Mucosa of stomach (tissue), 1 donor: ENCODE results near the gene SOS2.

ENCODE experiments used
- H3K27me3 ChIP-seq: one replicate; pipeline ENCODE4 v1.7.0; 2013; ENCODE audit warnings: mild to moderate bottlenecking, low read length; ENCODE audit not compliant: control insufficient read depth, insufficient read depth
- H3K36me3 ChIP-seq: one replicate; pipeline ENCODE4 v1.7.0; 2013; ENCODE audit warnings: low read length; ENCODE audit not compliant: control insufficient read depth, insufficient read depth
- H3K4me1 ChIP-seq: one replicate; pipeline ENCODE4 v1.7.0; 2013; ENCODE audit warnings: mild to moderate bottlenecking, low read length; ENCODE audit not compliant: control insufficient read depth, insufficient read depth
- H3K4me3 ChIP-seq: one replicate; pipeline ENCODE4 v1.7.0; 2013; ENCODE audit warnings: low read length
- H3K9ac ChIP-seq: one replicate; pipeline ENCODE4 v1.7.0; 2013; ENCODE audit warnings: mild to moderate bottlenecking, low read length, moderate library complexity
- H3K9me3 ChIP-seq: one replicate; pipeline ENCODE4 v1.7.0; 2013; ENCODE audit warnings: mild to moderate bottlenecking, low read length, moderate library complexity; ENCODE audit not compliant: control insufficient read depth
- donor health status: Pancreatic carcinoma.

SOS2 gene

DNA sequence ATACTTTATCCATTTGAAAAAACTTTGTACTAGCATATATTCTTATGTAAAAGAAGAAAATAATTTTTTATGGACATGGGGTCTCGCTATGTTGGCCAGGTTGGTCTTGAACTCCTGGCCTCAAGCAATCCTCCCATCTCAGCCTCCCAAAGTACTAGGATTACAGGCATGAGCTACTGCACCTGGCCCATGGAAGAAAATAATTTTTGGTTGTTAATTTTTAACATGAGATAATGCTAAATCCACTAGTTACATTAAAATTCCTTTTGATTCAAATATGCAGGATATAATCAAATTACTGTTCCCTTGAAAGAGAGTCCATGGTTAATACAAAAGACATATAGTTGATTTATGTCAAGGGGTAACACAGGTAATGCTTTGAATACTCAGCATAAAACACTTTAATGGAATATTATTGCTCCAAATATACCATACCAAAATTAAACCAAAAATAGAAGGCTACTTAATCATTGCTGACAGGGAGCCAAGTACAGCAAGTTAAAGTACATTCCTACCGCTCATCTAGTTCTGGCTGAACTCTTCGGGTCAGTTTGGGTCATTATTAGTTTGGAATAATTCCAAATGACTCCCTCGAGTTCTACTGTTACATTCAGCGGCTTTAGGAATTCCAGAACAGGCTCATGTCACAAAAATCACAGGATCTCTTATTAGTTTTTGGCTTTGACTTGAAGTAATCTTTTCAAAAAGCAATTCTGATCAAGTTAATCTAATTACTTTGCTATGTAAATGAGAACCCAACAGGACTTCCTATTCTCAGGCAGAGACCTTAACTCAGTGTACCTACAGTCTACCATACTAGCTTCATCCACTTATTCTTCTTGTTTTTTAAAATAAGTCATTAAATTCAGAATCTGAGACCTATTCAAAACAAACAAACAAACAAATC lies 6.1 kb downstream of the SOS2 start:
- peaks cover 20% of the 10 kb centered on the region for H3K4me1 ChIP-seq
- H3K9ac ChIP-seq: peak overlapping the region; percentile 7
- no peaks in the 10 kb centered on the region for H3K9me3 ChIP-seq
- H3K4me3 ChIP-seq: no peak overlapping the region
- H3K36me3 ChIP-seq: no peaks in the 10 kb centered on the region
- no peaks in the 10 kb centered on the region for H3K27me3 ChIP-seq

DNA sequence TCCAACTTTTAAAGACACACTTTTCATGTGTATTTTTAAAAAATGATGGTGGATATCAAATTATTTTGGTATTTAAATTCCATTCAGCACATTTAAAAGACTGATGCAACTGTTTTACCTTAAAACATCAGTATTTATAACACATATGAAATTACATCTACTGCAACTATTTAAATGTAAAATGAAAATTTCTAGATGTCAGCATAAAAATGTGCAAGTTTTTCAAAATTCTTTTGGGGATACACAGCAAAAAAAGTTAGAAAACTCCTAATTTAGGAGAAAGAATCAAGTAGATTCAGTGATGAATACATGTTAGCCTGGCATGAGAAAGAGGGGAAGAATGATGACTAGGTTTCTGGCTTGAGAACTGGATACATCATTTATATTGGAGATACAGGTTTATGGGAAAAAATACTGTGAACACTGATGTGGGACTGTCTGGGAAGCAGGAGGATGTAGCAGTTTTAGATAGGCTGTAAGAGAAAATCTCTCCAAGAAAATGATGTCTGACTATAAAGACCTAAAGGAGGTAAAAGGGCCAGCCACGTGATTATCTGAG lies 9.2 kb downstream of the SOS2 start:
- Histone ChIP-seq H3K4me3 (no peak overlapping the region), H3K9me3 (no peaks in the 10 kb centered on the region), H3K27me3 (no peaks in the 10 kb centered on the region), H3K9ac (no peak overlapping the region), H3K36me3 (no peaks in the 10 kb centered on the region), H3K4me1 (peaks cover 10% of the 10 kb centered on the region)

DNA sequence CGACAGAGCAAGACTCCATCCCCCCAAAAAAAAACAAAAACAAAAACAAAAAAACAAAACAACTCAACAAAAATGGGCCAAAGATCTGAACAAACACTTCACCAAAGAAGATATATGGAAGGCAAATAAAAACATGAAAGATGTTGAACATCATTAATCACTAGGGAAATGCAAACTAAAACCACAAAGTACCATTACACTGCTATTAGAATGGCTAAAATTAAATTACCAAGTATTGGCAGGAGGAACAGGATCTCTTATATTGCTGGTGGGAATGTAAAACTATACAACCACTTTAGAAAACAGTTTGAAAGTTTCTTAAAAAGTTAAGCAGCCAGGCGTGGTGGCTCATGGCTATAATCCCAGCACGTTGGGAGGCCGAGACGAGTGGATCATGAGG lies 12.9 kb downstream of the SOS2 start:
- no peaks in the 10 kb centered on the region for H3K4me1 ChIP-seq

DNA sequence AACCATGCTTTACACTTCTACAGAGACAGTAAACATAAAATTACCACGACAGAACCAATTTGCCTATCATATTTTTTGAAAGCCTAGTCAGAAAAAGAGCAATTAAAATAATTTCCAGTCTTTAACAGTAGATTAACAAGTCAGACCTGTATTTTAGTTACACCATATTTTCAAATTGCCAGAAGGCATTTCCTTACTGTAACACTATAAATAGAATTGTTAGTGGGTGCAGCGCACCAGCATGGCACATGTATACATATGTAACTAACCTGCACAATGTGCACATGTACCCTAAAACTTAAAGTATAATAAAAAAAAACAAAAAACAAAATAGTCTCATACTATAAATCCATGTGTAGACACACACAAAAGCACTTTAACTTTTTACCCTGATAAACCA lies 16.0 kb downstream of the SOS2 start:
- no peak overlapping the region for H3K9ac ChIP-seq
- H3K4me1 ChIP-seq: no peaks in the 10 kb centered on the region
- no peaks in the 10 kb centered on the region for H3K27me3 ChIP-seq
- H3K9me3 ChIP-seq: no peaks in the 10 kb centered on the region
- H3K36me3 ChIP-seq: no peaks in the 10 kb centered on the region
- no peak overlapping the region for H3K4me3 ChIP-seq

More for the DNA sequence above, 12.9 kb downstream of the SOS2 start:
- Histone ChIP-seq H3K36me3 (no peaks in the 10 kb centered on the region), H3K4me3 (no peak overlapping the region), H3K9ac (no peak overlapping the region), H3K9me3 (no peaks in the 10 kb centered on the region), H3K27me3 (no peaks in the 10 kb centered on the region)

DNA sequence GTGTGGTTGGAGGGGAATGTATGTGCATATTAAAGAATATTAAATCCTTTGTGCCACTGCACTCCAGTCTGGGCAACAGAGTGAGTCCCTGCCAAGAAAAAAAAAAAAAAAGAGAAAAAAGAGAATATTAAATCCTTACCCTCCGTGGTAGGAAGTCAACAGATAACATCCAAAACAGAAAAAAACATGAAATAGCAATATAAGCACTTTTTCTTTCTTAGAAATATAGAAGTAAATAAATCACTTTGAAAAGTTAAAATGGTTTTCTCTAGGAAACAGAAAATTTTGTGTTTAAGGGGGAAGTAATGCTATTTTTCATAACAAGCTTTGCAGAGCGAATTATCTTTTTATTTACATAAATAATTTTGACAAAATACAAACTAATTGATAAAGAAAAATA lies 17.6 kb downstream of the SOS2 start:
- Histone ChIP-seq H3K9ac (no peak overlapping the region), H3K36me3 (no peaks in the 10 kb centered on the region), H3K27me3 (no peaks in the 10 kb centered on the region), H3K9me3 (no peaks in the 10 kb centered on the region), H3K4me3 (no peak overlapping the region), H3K4me1 (no peaks in the 10 kb centered on the region)

DNA sequence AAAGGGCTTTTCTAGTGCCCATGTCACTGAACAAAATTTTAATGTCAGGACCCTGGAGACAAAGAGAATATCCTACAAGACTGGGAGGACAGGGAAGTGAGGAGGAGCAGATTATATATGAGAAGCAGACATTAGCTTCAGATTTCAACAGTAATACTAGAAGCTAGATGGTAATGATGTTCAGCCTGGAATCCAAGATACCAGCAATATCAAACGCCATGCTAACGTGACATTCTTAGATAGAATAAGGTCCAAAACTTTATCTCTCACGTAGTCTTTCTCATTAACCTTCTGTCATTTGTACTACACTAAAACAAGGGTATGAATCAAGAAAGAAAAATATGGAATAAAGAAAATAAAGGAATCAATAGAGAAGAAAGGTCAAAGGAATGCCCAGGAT lies 18.7 kb downstream of the SOS2 start:
- H3K4me3 ChIP-seq: no peak overlapping the region
- no peaks in the 10 kb centered on the region for H3K27me3 ChIP-seq
- no peak overlapping the region for H3K9ac ChIP-seq
- H3K4me1 ChIP-seq: no peaks in the 10 kb centered on the region
- H3K9me3 ChIP-seq: no peaks in the 10 kb centered on the region
- H3K36me3 ChIP-seq: no peaks in the 10 kb centered on the region

DNA sequence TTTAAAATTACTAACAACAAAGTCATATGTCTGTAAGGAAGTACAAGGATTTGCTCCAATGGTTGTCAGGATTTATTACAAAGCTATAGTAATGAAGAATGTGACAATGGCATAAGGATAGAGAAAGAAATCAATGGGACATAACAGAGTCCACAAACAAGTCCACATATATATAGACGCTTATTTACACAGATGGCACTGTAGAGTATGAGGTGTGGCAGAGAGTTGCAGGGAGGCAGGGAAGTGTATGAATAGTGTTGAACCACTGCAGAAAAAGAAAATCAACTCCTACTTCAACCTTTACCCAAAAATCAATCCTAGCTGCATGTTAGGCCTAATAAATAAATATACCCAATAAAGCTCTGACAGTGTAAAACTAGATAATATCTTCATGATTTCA lies 21.3 kb downstream of the SOS2 start:
- no peaks in the 10 kb centered on the region for H3K4me1 ChIP-seq
- H3K36me3 ChIP-seq: no peaks in the 10 kb centered on the region
- no peak overlapping the region for H3K9ac ChIP-seq
- H3K4me3 ChIP-seq: no peak overlapping the region
- H3K27me3 ChIP-seq: no peaks in the 10 kb centered on the region
- H3K9me3 ChIP-seq: no peaks in the 10 kb centered on the region

DNA sequence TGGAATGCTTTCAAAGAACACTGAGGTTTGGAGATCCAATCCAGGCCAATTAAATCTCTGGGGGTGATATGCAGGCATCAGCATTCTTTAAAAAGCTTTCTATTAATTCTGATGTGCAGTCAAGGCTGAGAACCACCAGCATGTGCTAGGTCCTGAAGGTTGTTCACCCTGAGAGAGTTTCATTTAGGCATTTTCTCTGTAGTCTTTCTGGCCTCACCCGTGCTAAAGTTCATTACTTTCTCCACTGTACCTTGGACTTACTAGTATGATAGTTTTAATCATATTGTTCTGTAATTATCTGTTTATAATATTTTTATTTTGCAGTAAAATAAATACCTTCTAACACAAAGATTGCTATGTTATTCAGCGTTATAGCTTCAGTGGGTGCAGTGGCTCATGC lies 32.9 kb downstream of the SOS2 start:
- Histone ChIP-seq H3K36me3 (no peaks in the 10 kb centered on the region), H3K9me3 (no peaks in the 10 kb centered on the region), H3K27me3 (no peaks in the 10 kb centered on the region), H3K9ac (no peak overlapping the region), H3K4me3 (no peak overlapping the region), H3K4me1 (no peaks in the 10 kb centered on the region)

DNA sequence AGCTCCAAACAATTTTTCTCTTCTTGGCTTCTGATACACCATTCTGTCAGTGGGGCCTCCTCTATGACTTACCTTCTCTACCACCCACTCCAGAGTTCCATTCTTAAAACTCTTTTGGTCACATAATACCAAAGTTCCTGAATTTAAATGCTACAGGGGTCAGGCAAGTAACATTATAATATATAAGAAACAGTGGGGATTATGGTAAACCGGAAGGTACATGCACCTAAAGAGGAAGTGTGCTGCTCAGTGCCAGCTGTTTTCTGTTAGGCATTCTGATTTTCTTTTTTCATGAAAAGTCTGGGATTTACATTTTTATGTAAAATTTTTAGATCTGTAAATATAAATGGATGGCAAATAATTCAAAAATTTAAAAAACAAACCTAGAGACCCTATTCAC lies 39.9 kb downstream of the SOS2 start:
- H3K36me3 ChIP-seq: no peaks in the 10 kb centered on the region
- no peaks in the 10 kb centered on the region for H3K4me1 ChIP-seq
- H3K27me3 ChIP-seq: no peaks in the 10 kb centered on the region
- H3K9me3 ChIP-seq: no peaks in the 10 kb centered on the region
- no peak overlapping the region for H3K4me3 ChIP-seq
- H3K9ac ChIP-seq: no peak overlapping the region

DNA sequence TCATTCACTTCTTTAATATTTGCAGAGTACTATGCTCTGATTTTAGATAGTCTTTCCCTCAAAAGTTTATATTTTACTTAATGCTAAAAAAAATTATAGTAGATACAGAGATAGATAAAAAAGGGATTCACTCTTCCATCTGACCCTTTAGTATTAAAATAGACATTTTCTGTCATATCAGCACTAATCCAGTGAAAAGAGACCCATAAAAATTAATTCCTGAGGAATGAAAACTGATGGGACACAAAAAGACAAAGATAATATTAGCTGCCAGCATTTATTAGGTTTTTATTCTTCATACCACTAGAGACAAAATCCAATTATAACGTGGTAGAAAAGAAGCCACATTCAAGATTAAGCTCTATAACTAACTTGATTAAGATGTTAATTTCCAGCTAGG lies 45.3 kb downstream of the SOS2 start:
- no peaks in the 10 kb centered on the region for H3K4me1 ChIP-seq
- H3K27me3 ChIP-seq: no peaks in the 10 kb centered on the region
- H3K36me3 ChIP-seq: no peaks in the 10 kb centered on the region
- no peaks in the 10 kb centered on the region for H3K9me3 ChIP-seq
- no peak overlapping the region for H3K9ac ChIP-seq
- H3K4me3 ChIP-seq: no peak overlapping the region

DNA sequence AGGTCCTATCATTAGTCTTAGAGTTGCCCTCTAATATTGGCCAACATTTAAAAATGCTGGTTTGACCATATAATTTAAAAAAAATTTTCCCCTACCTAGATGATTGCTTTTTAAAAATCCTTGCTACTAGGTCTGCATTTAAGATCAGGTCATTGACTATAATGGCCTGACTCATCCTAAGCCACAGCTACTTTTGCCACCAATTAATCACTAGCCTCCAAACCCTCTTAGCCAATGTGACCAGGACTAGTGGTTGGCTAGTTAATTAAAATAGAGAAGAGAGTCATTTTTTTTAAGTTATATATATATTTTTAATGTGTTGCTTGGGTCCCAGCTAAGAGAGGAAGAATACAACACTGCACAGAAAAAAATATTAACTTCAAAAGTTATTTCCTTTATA lies 57.5 kb downstream of the SOS2 start:
- H3K4me1 ChIP-seq: no peaks in the 10 kb centered on the region

DNA sequence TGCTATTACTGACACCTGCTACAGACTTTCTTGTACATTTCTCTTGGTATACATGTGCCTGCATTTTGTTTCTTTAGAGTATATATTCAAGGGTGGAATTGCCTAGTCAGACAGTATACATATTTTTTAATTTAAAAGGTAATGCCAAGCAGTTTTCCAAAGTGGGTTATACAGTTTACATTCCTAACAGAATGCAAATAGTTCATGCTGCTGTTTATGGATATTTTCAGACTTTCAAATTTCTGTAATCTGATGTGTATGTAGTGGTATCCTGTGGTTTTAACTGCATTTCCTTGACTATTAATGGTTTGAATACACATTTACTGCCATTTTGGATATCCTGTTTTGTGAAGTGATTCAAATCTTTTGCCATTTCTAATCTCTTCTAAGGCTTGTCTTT lies 59.5 kb downstream of the SOS2 start:
- Histone ChIP-seq H3K36me3 (no peaks in the 10 kb centered on the region), H3K4me3 (no peak overlapping the region)

More for the DNA sequence above, 57.5 kb downstream of the SOS2 start:
- Histone ChIP-seq H3K9ac (no peak overlapping the region), H3K9me3 (no peaks in the 10 kb centered on the region), H3K36me3 (no peaks in the 10 kb centered on the region), H3K27me3 (no peaks in the 10 kb centered on the region), H3K4me3 (no peak overlapping the region)

More for the DNA sequence above, 59.5 kb downstream of the SOS2 start:
- Histone ChIP-seq H3K27me3 (no peaks in the 10 kb centered on the region), H3K9ac (no peak overlapping the region), H3K9me3 (no peaks in the 10 kb centered on the region), H3K4me1 (no peaks in the 10 kb centered on the region)
